GM12865 (cell line): ENCODE data around the gene RET.

ENCODE experiments used
- DNase-seq: peaks from one replicate; pipeline ENCODE4 v3.0.0; 2010; ENCODE audit warnings: low read depth
- H3K4me3 ChIP-seq: 2 replicates; pipeline ENCODE4 v1.5.1; 2011; ENCODE audit warnings: mild to moderate bottlenecking, low read depth, low read length, control low read depth
- CTCF ChIP-seq: IDR thresholded peaks from 2 replicates; pipeline ENCODE4 v1.5.1; 2011; ENCODE audit warnings: low read length, control low read depth, low read depth, inconsistent platforms; ENCODE audit not compliant: insufficient read depth; ENCODE audit errors: missing control alignments

RET gene

GRCh38 chr10:43120929-43121314 is 44.1 kb downstream of the RET start:
- H3K4me3 ChIP-seq: no peak overlapping the region
- no peak for TF ChIP-seq CTCF
- DNase-seq: peak; percentile 86

- TF ChIP-seq CTCF: no peak
- DNase-seq: peak; percentile 20
- H3K4me3 ChIP-seq: no peak overlapping the region
Observed at GRCh38 chr10:43121444-43121843, 44.6 kb downstream of the RET start.

- no peak overlapping the region for H3K4me3 ChIP-seq
- no peak for TF ChIP-seq CTCF
- no peak for DNase-seq
Observed at GRCh38 chr10:43122096-43122495, 45.2 kb downstream of the RET start.

GRCh38 chr10:43122826-43123225 is 46.0 kb downstream of the RET start:
- H3K4me3 ChIP-seq: no peak overlapping the region
- DNase-seq: no peak
- no peak for TF ChIP-seq CTCF

GRCh38 chr10:43123361-43124093 is 46.7 kb downstream of the RET start:
- no peak overlapping the region for H3K4me3 ChIP-seq
- no peak for TF ChIP-seq CTCF
- no peak for DNase-seq

GRCh38 chr10:43124094-43124521 is 47.2 kb downstream of the RET start:
- no peak overlapping the region for H3K4me3 ChIP-seq
- no peak for TF ChIP-seq CTCF
- no peak for DNase-seq
